D341Med (cell line): ENCODE results near the gene GSDME.
"Not testable (repeated sequence)": the region's sequence is repeated elsewhere in the genome, so short reads cannot be mapped to it uniquely, and the experiment has no call there.

Experiments used
- DNase-seq: peaks from one replicate; pipeline ENCODE4 v3.0.0; 2012; ENCODE audit warnings: low spot score

GSDME gene

GRCh38 chr7:24741679-24742505 lies 15.4 kb downstream of the GSDME start:
- DNase-seq = no peak

GRCh38 chr7:24740871-24741270 lies 16.4 kb downstream of the GSDME start:
- no peak for DNase-seq

- DNase-seq = no peak
These were observed 18.0 kb downstream of the GSDME start for GRCh38 chr7:24739306-24739705.

- no peak for DNase-seq
These were observed 18.7 kb downstream of the GSDME start for GRCh38 chr7:24738577-24738976.

GRCh38 chr7:24737281-24737680 lies 20.0 kb downstream of the GSDME start:
- no peak for DNase-seq

GRCh38 chr7:24735594-24735993 lies 21.7 kb downstream of the GSDME start:
- not testable (repeated sequence) for DNase-seq

GRCh38 chr7:24734306-24734705 lies 23.0 kb downstream of the GSDME start:
- DNase-seq = no peak

- DNase-seq = no peak
These were observed 23.7 kb downstream of the GSDME start for GRCh38 chr7:24733414-24734060.

GRCh38 chr7:24732646-24733413 lies 24.4 kb downstream of the GSDME start:
- DNase-seq = no peak

- DNase-seq = no peak
These were observed 26.0 kb downstream of the GSDME start for GRCh38 chr7:24731313-24731712.

GRCh38 chr7:24730018-24730369 lies 27.3 kb downstream of the GSDME start:
- no peak for DNase-seq

- no peak for DNase-seq
These were observed 27.8 kb downstream of the GSDME start for GRCh38 chr7:24729365-24730017.

GRCh38 chr7:24728503-24729364 lies 28.5 kb downstream of the GSDME start:
- DNase-seq = no peak

GRCh38 chr7:24728121-24728500 lies 29.2 kb downstream of the GSDME start:
- DNase-seq = no peak

- no peak for DNase-seq
These were observed 29.8 kb downstream of the GSDME start for GRCh38 chr7:24727154-24728120.

- DNase-seq = no peak
These were observed 31.6 kb downstream of the GSDME start for GRCh38 chr7:24725554-24726241.

- no peak for DNase-seq
These were observed 32.6 kb downstream of the GSDME start for GRCh38 chr7:24724451-24725190.

GRCh38 chr7:24723178-24723530 lies 34.1 kb downstream of the GSDME start:
- DNase-seq = no peak
